D721Med (cell line): Measurements from ENCODE around the gene EXOC6B.
A peak's percentile ranks its signal among the peaks of the same experiment; 100 is the strongest.

ENCODE experiments used
- DNase-seq: peaks from one replicate; pipeline ENCODE4 v3.0.0; 2011; ENCODE audit warnings: low spot score; ENCODE audit not compliant: insufficient read length
- FAIRE-seq: peaks from 2 replicates; lab custom pipeline; 2011; peaks lifted over from hg19 to GRCh38; lab: Jason Lieb, UNC
- CTCF ChIP-seq: IDR thresholded peaks from 2 replicates; pipeline ENCODE4 v1.5.1; 2012; ENCODE audit warnings: mild to moderate bottlenecking, control low read depth; ENCODE audit not compliant: insufficient read depth; ENCODE audit errors: missing control alignments

The EXOC6B gene

DNA sequence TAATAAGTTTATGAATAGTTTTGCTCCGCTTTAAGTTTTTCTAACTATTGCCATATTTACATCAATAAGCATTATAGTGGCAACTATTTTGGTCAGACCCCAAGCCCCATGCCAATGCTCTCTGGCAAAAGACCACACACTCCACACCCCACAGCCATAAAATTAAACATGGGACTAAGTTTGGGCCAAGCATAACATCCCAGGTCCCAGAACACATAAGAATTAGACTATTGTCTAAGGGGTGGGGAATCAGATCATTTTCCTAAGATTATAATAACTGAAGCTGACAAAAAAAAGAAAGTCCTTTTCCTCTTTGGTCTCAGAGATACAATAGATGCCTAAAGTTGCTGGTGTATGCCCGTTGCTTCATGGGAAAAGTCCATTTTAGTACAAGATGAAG, 46.3 kb downstream of the EXOC6B start:
- TF ChIP-seq CTCF, result no peak
- no peak for DNase-seq
- FAIRE-seq, result no peak

- FAIRE-seq (no peak), DNase-seq (no peak)
- no peak for TF ChIP-seq CTCF
These were observed 47.4 kb downstream of the EXOC6B start for GRCh38 chr2:72778410-72778809.

DNA sequence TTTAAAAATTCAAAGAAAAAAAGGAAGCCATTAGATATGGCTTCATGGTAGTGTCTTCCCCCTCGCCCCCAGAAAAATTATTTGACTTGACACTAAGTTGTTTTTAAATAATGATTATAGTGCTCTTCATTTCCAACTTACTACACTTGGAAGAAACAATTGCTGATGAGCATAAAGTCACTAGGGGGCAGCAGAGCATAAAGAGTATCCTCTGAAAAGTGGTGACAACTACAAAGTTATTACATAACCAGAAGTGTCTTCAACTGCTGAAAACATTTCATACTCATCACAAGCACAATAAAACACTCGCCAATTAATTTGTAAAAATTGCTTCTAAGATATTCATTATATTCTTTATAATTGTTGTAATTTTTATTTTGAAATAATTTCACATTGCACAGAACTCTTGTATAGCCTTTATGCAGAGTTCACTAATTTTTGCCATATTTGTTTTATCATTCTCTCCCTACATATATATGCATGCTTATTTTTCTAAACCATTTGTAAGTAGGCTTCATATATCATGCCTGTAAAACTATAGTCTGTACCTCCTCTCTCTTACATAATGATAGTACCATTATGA, 54.9 kb downstream of the EXOC6B start:
- TF ChIP-seq CTCF, result peak; percentile 94
- FAIRE-seq (peak; percentile 46), DNase-seq (peak; percentile 28)

DNA sequence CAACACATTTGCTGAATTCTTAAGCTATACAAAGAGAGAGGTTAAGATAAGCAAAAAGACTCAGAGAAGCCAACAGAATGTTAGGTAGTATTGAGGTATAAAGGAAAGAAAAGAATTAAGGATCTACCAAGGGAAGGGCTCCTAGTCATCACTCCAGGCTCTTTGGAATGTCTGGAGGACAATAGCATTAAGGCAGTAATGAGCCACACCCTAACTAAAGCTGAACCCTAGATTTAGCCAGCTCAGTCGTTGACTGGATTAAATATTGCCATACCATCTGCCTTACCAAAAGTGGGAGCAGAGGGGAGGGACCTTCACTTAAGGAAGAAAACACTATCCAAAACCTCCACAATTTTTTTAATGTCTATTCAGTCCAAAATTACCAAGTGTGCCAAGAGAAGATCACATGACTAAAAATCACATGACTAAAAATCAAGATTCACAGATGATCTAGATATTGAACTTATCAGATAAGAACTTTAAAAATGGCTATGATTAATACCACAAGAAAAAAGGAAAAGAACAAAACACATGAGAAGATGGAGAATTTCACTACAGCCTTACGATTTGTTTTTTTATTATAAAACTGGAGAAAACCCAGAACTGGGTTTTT, 59.7 kb downstream of the EXOC6B start:
- TF ChIP-seq CTCF, result no peak
- FAIRE-seq (no peak), DNase-seq (no peak)

DNA sequence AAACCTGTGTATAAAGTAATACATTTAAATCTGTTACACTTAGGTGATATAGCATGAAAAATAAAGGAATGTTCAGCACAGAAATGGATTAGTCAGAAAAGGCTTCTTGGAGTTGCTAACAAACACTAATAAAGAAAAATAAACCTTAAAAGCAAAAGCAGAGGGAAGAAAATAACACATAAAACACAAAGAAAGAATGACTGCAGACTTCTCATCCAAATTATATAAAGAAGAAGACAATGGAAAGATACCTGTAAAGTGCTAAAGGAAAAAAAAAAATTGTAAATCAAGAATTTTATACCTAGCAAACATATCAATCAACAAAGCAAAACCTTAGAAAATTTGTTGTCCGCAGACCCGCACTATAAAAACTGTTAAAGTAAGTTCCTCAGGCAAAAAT, 63.6 kb downstream of the EXOC6B start:
- no peak for DNase-seq
- FAIRE-seq, result no peak
- no peak for TF ChIP-seq CTCF

- DNase-seq (no peak), FAIRE-seq (no peak)
- TF ChIP-seq CTCF, result no peak
These were observed 66.1 kb downstream of the EXOC6B start for GRCh38 chr2:72759755-72760154.

- DNase-seq (no peak), FAIRE-seq (no peak)
- TF ChIP-seq CTCF, result no peak
These were observed 68.6 kb downstream of the EXOC6B start for GRCh38 chr2:72757177-72757775.
